SJSA1 (cell line): Measurements from ENCODE around the gene CBLN1. TPM values are rescaled to one million over a fixed set of nuclear protein-coding genes. Genes with fewer than 3 reads are reported as not detected.

Experiments
- total RNA-seq: library from RNA; depleted of rRNA; stranded (reverse); fragments of >200 nt; shearing (Covaris generic); gene quantifications from 2 replicates; pipeline ENCODE4 v1.2.3, GENCODE V29; 2014; rRNA removed

Gene CBLN1
- total RNA-seq, 1 experiment from 2014 or later, result not detected

Other genes with a start within 250 kb of the CBLN1 start
- not detected in 2 replicates for gene C16orf78, start 92.0 kb upstream of the CBLN1 start, total RNA-seq